IMR-90 (cell line): ENCODE data around the gene PSMD6. TPM values are rescaled to one million over a fixed set of nuclear protein-coding genes. Genes with fewer than 3 reads are reported as not detected.

ENCODE experiments used
- ATAC-seq: fragments of 200-7000 bp; cut with Tn5 transposase; 2 replicates; pipeline ENCODE4 v1.9.1; 2020; ENCODE audit warnings: low read depth, mild to moderate bottlenecking, moderate library complexity
- BruUV-seq: library from RNA; stranded (reverse); fragments of 400-500 nt; replicated peaks from 2 replicates; lab custom pipeline; 2021; lab: Mats Ljungman, UMichigan
- CTCF ChIA-PET: fragments of 300-600 bp; formaldehyde crosslinking; extraction: SDS; loops from one replicate; lab custom pipeline; 2021; ENCODE audit warnings: antibody characterized with exemption; lab: Yijun Ruan, JAX
- POLR2A ChIA-PET: fragments of 300-600 bp; sonication (Branson Sonifier 250); formaldehyde crosslinking; loops from one replicate; lab custom pipeline; 2022; ENCODE audit warnings: antibody characterized with exemption; ENCODE audit not compliant: unreplicated experiment; lab: Charles Lee
- DNase-seq: peaks from one replicate; pipeline ENCODE4 v3.0.0; 2013
- H2AFZ ChIP-seq: replicated peaks from 2 replicates; pipeline ENCODE3; 2013; ENCODE audit warnings: low read length, mild to moderate bottlenecking; ENCODE audit not compliant: poor library complexity
- H2AK5ac ChIP-seq: 2 replicates; pipeline ENCODE4 v1.6.1; 2013; ENCODE audit warnings: low read depth, low read length, inconsistent platforms
- H2AK9ac ChIP-seq: replicated peaks from 2 replicates; pipeline ENCODE3; 2013; ENCODE audit warnings: mild to moderate bottlenecking, low read depth, low read length, moderate library complexity; ENCODE audit not compliant: poor library complexity
- H2BK120ac ChIP-seq: 2 replicates; pipeline ENCODE4 v1.6.1; 2013; ENCODE audit warnings: low read depth, low read length, inconsistent platforms
- H2BK15ac ChIP-seq: 3 replicates; pipeline ENCODE4 v1.6.1; 2013; ENCODE audit warnings: low read depth, low read length, inconsistent platforms
- H2BK20ac ChIP-seq: 2 replicates; pipeline ENCODE4 v1.6.1; 2013; ENCODE audit warnings: low read depth, mild to moderate bottlenecking, inconsistent platforms, low read length, moderate library complexity
- H2BK5ac ChIP-seq: 2 replicates; pipeline ENCODE4 v1.6.1; 2013; ENCODE audit warnings: mild to moderate bottlenecking, low read depth, low read length, inconsistent platforms; ENCODE audit not compliant: poor library complexity, severe bottlenecking
- H3K14ac ChIP-seq: replicated peaks from 2 replicates; pipeline ENCODE4 v1.6.1; 2013; ENCODE audit warnings: low read depth, low read length, inconsistent platforms
- H3K18ac ChIP-seq: 2 replicates; pipeline ENCODE4 v1.6.1; 2013; ENCODE audit warnings: low read depth, low read length, control low read depth
- H3K23ac ChIP-seq: 2 replicates; pipeline ENCODE4 v1.6.1; 2013; ENCODE audit warnings: low read depth, low read length, inconsistent platforms
- H3K27ac ChIP-seq: 2 replicates; pipeline ENCODE4 v1.5.1; 2013; ENCODE audit warnings: mild to moderate bottlenecking, control low read depth, low read length; ENCODE audit not compliant: insufficient read depth
- H3K27me3 ChIP-seq: 2 replicates; pipeline ENCODE4 v1.6.1; 2013; ENCODE audit warnings: low read length; ENCODE audit not compliant: control insufficient read depth, insufficient read depth
- H3K36me3 ChIP-seq: 2 replicates; pipeline ENCODE4 v1.6.1; 2013; ENCODE audit warnings: low read length, mixed read lengths; ENCODE audit not compliant: control insufficient read depth, insufficient read depth
- H3K4ac ChIP-seq: 2 replicates; pipeline ENCODE4 v1.6.1; 2013; ENCODE audit warnings: low read depth, low read length, inconsistent platforms
- H3K4me1 ChIP-seq: 2 replicates; pipeline ENCODE4 v1.6.1; 2013; ENCODE audit warnings: low read length, mixed read lengths; ENCODE audit not compliant: control insufficient read depth, insufficient read depth
- H3K4me2 ChIP-seq: 2 replicates; pipeline ENCODE4 v1.6.1; 2013; ENCODE audit warnings: low read depth, mild to moderate bottlenecking, control low read depth, low read length, moderate library complexity
- H3K4me3 ChIP-seq: 2 replicates; pipeline ENCODE4 v1.5.1; 2013; ENCODE audit warnings: low read depth, mild to moderate bottlenecking, control low read depth, low read length, moderate library complexity; ENCODE audit not compliant: insufficient read depth
- H3K56ac ChIP-seq: 2 replicates; pipeline ENCODE4 v1.6.1; 2013; ENCODE audit warnings: low read length, inconsistent platforms; ENCODE audit not compliant: insufficient read depth; ENCODE audit errors: extremely low read depth
- H3K79me1 ChIP-seq, 2 experiments: 2 replicates each; pipeline ENCODE4 v1.6.1; 2013; ENCODE audit warnings: low read length in 2 of 2, inconsistent platforms in 1 of 2, low read depth in 1 of 2
- H3K9ac ChIP-seq: 2 replicates; pipeline ENCODE4 v1.6.1; 2013; ENCODE audit warnings: low read depth, low read length, control low read depth
- H3K9me1 ChIP-seq: 2 replicates; pipeline ENCODE4 v1.6.1; 2013; ENCODE audit warnings: low read length, inconsistent platforms; ENCODE audit not compliant: insufficient read depth
- H3K9me3 ChIP-seq: 2 replicates; pipeline ENCODE4 v1.6.1; 2013; ENCODE audit warnings: low read length; ENCODE audit not compliant: control insufficient read depth, insufficient read depth
- H4K20me1 ChIP-seq: 2 replicates; pipeline ENCODE4 v1.6.1; 2013; ENCODE audit warnings: low read length, inconsistent platforms; ENCODE audit not compliant: insufficient read depth
- H4K5ac ChIP-seq: 2 replicates; pipeline ENCODE4 v1.6.1; 2013; ENCODE audit warnings: mild to moderate bottlenecking, low read depth, low read length, control low read depth
- H4K8ac ChIP-seq, 2 experiments: 2 replicates each; pipeline ENCODE4 v1.6.1; 2013; ENCODE audit warnings: low read depth in 2 of 2, low read length in 2 of 2, control low read depth in 1 of 2, inconsistent platforms in 1 of 2
- H4K91ac ChIP-seq: 2 replicates; pipeline ENCODE4 v1.6.1; 2013; ENCODE audit warnings: low read depth, low read length, inconsistent platforms; ENCODE audit not compliant: insufficient read depth
- BHLHE40 ChIP-seq: fragments of 150-350 bp; IDR thresholded peaks from 2 replicates; pipeline ENCODE4 v1.6.1; 2016; ENCODE audit warnings: mild to moderate bottlenecking, low read depth, low read length
- CEBPB ChIP-seq: IDR thresholded peaks from 2 replicates; pipeline ENCODE4 v1.6.1; 2012; ENCODE audit warnings: low read depth, low read length, improper control_type of control experiment
- CHD1 ChIP-seq: IDR thresholded peaks from 2 replicates; pipeline ENCODE4 v1.6.1; 2012; ENCODE audit warnings: low read depth, low read length, improper control_type of control experiment
- FOS ChIP-seq: fragments of 150-350 bp; IDR thresholded peaks from 2 replicates; pipeline ENCODE4 v1.6.1; 2016; ENCODE audit warnings: low read depth, low read length
- MAZ ChIP-seq: IDR thresholded peaks from 2 replicates; pipeline ENCODE4 v1.6.1; 2012; ENCODE audit warnings: low read depth, mild to moderate bottlenecking, low read length, improper control_type of control experiment, moderate library complexity, borderline replicate concordance
- NFE2L2 ChIP-seq: fragments of 150-350 bp; IDR thresholded peaks from 2 replicates; pipeline ENCODE4 v1.6.1; 2016; ENCODE audit warnings: low read depth, mild to moderate bottlenecking, low read length
- POLR2A ChIP-seq: IDR thresholded peaks from 2 replicates; pipeline ENCODE4 v1.6.1; 2012; ENCODE audit warnings: mild to moderate bottlenecking, low read depth, low read length
- RCOR1 ChIP-seq: IDR thresholded peaks from 2 replicates; pipeline ENCODE4 v1.6.1; 2012; ENCODE audit warnings: mild to moderate bottlenecking, low read length, improper control_type of control experiment; ENCODE audit not compliant: insufficient replicate concordance
- RFX5 ChIP-seq: IDR thresholded peaks from 2 replicates; pipeline ENCODE4 v1.8.0; 2012; ENCODE audit warnings: low read depth, mild to moderate bottlenecking, low read length, moderate library complexity
- SMC3 ChIP-seq: fragments of 150-350 bp; IDR thresholded peaks from 2 replicates; pipeline ENCODE4 v1.6.1; 2016; ENCODE audit warnings: low read depth, mild to moderate bottlenecking, antibody characterized with exemption, low read length, moderate library complexity
- WGBS, 2 experiments: methylation state at CpG; one replicate each; pipeline versions ENCODE4 v1.1.5 to v1.1.7; 2013; ENCODE audit warnings: missing lambda C conversion rate in 2 of 2; ENCODE audit not compliant: insufficient read length in 1 of 2; ENCODE audit errors: extremely low coverage in 2 of 2; 5-methylcytosine and 5-hydroxymethylcytosine counted together
- dilution Hi-C: fragments of 300-500 bp; cut with HindIII; formaldehyde crosslinking; loops from one replicate; pipeline ENCODE4 v1.14.3; 2018; ENCODE audit warnings: low sequenced_read_pairs; ENCODE audit not compliant: unreplicated experiment
- in situ Hi-C: fragments of 300-500 bp; cut with MboI; formaldehyde crosslinking; loops from 3 replicates; pipeline ENCODE4 v1.14.3; 2019; ENCODE audit warnings: low sequenced_read_pairs, inconsistent platforms, mixed read lengths
- intact Hi-C: fragments of 100-400 bp; cut with micrococcal nuclease; formaldehyde crosslinking; loops from 2 replicates; pipeline ENCODE4 v1.10.0; 2022
- polyA plus RNA-seq, 3 experiments: library from polyadenylated mRNA; depleted of rRNA; stranded (reverse); fragments of >200 nt; gene quantifications; 2 replicates each; pipeline ENCODE4 v1.2.3, GENCODE V29; 2012; ENCODE audit warnings: low replicate concordance in 1 of 3
- total RNA-seq: library from RNA; depleted of rRNA; stranded (reverse); fragments of >200 nt; gene quantifications from 2 replicates; pipeline ENCODE4 v1.2.3, GENCODE V29; 2012
- TF ChIP-seq, protein P1 (sequence below): fragments of 150-350 bp; IDR thresholded peaks from 2 replicates; pipeline ENCODE4 v1.6.1; 2017; ENCODE audit warnings: mild to moderate bottlenecking, antibody characterized with exemption, low read length, low read depth
- TF ChIP-seq, protein P2 (sequence below): conservative IDR thresholded peaks from 2 replicates; pipeline ENCODE4 v1.5.1; 2012; ENCODE audit warnings: mild to moderate bottlenecking, low read depth, low read length, improper control_type of control experiment
- TF ChIP-seq, protein P3 (sequence below): fragments of 150-350 bp; IDR thresholded peaks from 2 replicates; pipeline ENCODE4 v1.6.1; 2016; ENCODE audit warnings: low read depth, mild to moderate bottlenecking, low read length, moderate library complexity, borderline replicate concordance

Gene PSMD6
- total and polyA plus RNA-seq, 2 of the 4 experiments (the other 2 are of a cell fraction): 86.6 to 91.8 TPM

DNA sequence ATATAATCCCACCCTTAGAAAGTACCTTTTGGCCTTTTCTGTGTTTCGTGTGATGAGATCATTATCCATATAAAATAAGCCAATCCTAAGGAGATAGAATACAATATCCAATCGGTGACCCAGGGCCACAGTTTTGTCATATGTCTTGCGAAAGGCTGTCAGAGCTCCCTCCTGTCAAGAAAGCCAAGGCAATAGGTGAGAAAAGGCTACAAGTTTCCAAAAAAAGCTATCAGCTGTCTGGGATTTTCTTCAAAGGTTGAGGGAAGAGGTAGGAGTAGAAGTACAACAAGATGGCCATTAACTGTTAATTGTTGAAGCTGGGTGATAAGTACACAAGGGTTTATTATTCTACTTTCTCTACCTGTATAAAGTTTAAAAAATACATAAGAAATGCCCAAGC is 4.0 kb downstream of the PSMD6 start:
- peaks cover 22% of the 10 kb centered on the region for H3K36me3 ChIP-seq
- dilution Hi-C loops: no loop called here
- no peak overlapping the region for H2BK120ac ChIP-seq
- no peaks in the 10 kb centered on the region for H3K27me3 ChIP-seq
- H2BK15ac ChIP-seq: no peak overlapping the region
- WGBS, 2 experiments: no CpG with 5 or more reads among the region's 3 CpGs
- BruUV-seq: no TSS peak
- H2AK5ac ChIP-seq: no peak overlapping the region
- peaks cover 16% of the 10 kb centered on the region; the same call in 1 of the 2 replicates for H4K20me1 ChIP-seq
- H4K8ac ChIP-seq: no peak overlapping the region
- H3K79me1 ChIP-seq: peaks cover 33 to 44% of the 10 kb centered on the region in 2 experiments
- H3K56ac ChIP-seq: no peak overlapping the region
- H3K4me1 ChIP-seq: peaks cover 4% of the 10 kb centered on the region
- H3K4me2 ChIP-seq: no peak overlapping the region
- no peak overlapping the region for H2AK9ac ChIP-seq
- no peak overlapping the region for H3K4me3 ChIP-seq
- TF ChIP-seq MAZ: no peak
- no peak for TF ChIP-seq RFX5
- TF ChIP-seq CEBPB: no peak
- TF ChIP-seq CHD1: no peak
- TF ChIP-seq, protein P1, sequence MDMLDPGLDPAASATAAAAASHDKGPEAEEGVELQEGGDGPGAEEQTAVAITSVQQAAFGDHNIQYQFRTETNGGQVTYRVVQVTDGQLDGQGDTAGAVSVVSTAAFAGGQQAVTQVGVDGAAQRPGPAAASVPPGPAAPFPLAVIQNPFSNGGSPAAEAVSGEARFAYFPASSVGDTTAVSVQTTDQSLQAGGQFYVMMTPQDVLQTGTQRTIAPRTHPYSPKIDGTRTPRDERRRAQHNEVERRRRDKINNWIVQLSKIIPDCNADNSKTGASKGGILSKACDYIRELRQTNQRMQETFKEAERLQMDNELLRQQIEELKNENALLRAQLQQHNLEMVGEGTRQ: no peak
- TF ChIP-seq, protein P2, sequence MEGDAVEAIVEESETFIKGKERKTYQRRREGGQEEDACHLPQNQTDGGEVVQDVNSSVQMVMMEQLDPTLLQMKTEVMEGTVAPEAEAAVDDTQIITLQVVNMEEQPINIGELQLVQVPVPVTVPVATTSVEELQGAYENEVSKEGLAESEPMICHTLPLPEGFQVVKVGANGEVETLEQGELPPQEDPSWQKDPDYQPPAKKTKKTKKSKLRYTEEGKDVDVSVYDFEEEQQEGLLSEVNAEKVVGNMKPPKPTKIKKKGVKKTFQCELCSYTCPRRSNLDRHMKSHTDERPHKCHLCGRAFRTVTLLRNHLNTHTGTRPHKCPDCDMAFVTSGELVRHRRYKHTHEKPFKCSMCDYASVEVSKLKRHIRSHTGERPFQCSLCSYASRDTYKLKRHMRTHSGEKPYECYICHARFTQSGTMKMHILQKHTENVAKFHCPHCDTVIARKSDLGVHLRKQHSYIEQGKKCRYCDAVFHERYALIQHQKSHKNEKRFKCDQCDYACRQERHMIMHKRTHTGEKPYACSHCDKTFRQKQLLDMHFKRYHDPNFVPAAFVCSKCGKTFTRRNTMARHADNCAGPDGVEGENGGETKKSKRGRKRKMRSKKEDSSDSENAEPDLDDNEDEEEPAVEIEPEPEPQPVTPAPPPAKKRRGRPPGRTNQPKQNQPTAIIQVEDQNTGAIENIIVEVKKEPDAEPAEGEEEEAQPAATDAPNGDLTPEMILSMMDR: no peak
- TF ChIP-seq NFE2L2: no peak
- TF ChIP-seq SMC3: no peak
- TF ChIP-seq POLR2A: no peak
- TF ChIP-seq, protein P3, sequence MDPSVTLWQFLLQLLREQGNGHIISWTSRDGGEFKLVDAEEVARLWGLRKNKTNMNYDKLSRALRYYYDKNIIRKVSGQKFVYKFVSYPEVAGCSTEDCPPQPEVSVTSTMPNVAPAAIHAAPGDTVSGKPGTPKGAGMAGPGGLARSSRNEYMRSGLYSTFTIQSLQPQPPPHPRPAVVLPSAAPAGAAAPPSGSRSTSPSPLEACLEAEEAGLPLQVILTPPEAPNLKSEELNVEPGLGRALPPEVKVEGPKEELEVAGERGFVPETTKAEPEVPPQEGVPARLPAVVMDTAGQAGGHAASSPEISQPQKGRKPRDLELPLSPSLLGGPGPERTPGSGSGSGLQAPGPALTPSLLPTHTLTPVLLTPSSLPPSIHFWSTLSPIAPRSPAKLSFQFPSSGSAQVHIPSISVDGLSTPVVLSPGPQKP: no peak
- TF ChIP-seq FOS: no peak
- no peak for TF ChIP-seq RCOR1
- no peak for TF ChIP-seq BHLHE40
- no peak for ATAC-seq
- H3K9me1 ChIP-seq: peaks cover 10% of the 10 kb centered on the region
- ChIA-PET POLR2A (interaction anchor here (0.5 kb wide), 2 partner anchors 22 to 78 kb away, joined by 3 to 8 read pairs; no protein-coding TSS in a partner anchor), CTCF (no interaction called here)
- no peak overlapping the region for H3K23ac ChIP-seq
- no peak for DNase-seq
- no peak overlapping the region for H3K14ac ChIP-seq
- no peak overlapping the region for H3K9ac ChIP-seq
- no peak overlapping the region for H3K18ac ChIP-seq
- no peak overlapping the region for H2BK5ac ChIP-seq
- no peak overlapping the region for H4K91ac ChIP-seq
- in situ Hi-C loops: no loop called here
- H2AFZ ChIP-seq: no peak overlapping the region
- no peak overlapping the region for H4K5ac ChIP-seq
- no peak overlapping the region for H3K4ac ChIP-seq
- H3K27ac ChIP-seq: no peak overlapping the region
- no peak overlapping the region for H2BK20ac ChIP-seq
- no peaks in the 10 kb centered on the region for H3K9me3 ChIP-seq
- intact Hi-C loops: no loop called here
